ENCODE measurements around the gene STK33.

STK33 gene

GRCh38 chr11:8574798-8575197, 19.2 kb downstream of the STK33 start:
- Histone ChIP-seq H2AFZ (ENCODE audit: low read length) (no peak overlapping the region), H3K4me3 (ENCODE audit: low read depth, low read length, poor library complexity, severe bottlenecking) (no peak overlapping the region)
- no peak for TF ChIP-seq EZH2 (IDR thresholded peaks at IDR 0.05; ENCODE audit: borderline replicate concordance, low read length)

GRCh38 chr11:8573777-8574176, 20.3 kb downstream of the STK33 start:
- H3K79me2 ChIP-seq (ENCODE audit: insufficient read depth, low read length) = no peaks in the 10 kb centered on the region
- H3K36me3 ChIP-seq (ENCODE audit: insufficient read depth, low read length) = no peaks in the 10 kb centered on the region
- no peak overlapping the region for H3K9ac ChIP-seq (ENCODE audit: low read length)
- no peak overlapping the region for H2AFZ ChIP-seq (ENCODE audit: low read length)
- H3K4me2 ChIP-seq (ENCODE audit: low read length) = no peak overlapping the region
- no peaks in the 10 kb centered on the region for H3K27me3 ChIP-seq (ENCODE audit: insufficient read depth, low read length)
- no peak overlapping the region for H3K27ac ChIP-seq (ENCODE audit: low read depth, low read length, poor library complexity, severe bottlenecking)
- no peaks in the 10 kb centered on the region for H3K9me2 ChIP-seq (ENCODE audit: low read depth, low read length)
- H3K9me3 ChIP-seq (ENCODE audit: low read length) = 0 out of 2 replicates have a peak, but pooled peaks cover 2% of the 10 kb centered on the region
- H3K4me3 ChIP-seq (ENCODE audit: low read depth, low read length, poor library complexity, severe bottlenecking) = no peak overlapping the region
- no peaks in the 10 kb centered on the region for H3F3A ChIP-seq (ENCODE audit: insufficient read depth, low read length)
- no peaks in the 10 kb centered on the region for H3K4me1 ChIP-seq (ENCODE audit: insufficient read depth, low read length, severe bottlenecking)
- TF ChIP-seq, protein P1, sequence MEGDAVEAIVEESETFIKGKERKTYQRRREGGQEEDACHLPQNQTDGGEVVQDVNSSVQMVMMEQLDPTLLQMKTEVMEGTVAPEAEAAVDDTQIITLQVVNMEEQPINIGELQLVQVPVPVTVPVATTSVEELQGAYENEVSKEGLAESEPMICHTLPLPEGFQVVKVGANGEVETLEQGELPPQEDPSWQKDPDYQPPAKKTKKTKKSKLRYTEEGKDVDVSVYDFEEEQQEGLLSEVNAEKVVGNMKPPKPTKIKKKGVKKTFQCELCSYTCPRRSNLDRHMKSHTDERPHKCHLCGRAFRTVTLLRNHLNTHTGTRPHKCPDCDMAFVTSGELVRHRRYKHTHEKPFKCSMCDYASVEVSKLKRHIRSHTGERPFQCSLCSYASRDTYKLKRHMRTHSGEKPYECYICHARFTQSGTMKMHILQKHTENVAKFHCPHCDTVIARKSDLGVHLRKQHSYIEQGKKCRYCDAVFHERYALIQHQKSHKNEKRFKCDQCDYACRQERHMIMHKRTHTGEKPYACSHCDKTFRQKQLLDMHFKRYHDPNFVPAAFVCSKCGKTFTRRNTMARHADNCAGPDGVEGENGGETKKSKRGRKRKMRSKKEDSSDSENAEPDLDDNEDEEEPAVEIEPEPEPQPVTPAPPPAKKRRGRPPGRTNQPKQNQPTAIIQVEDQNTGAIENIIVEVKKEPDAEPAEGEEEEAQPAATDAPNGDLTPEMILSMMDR (IDR thresholded peaks at IDR 0.05; ENCODE audit: low read length) = no peak
- TF ChIP-seq EZH2 (IDR thresholded peaks at IDR 0.05; ENCODE audit: borderline replicate concordance, low read length) = no peak
- no peaks in the 10 kb centered on the region for H4K20me1 ChIP-seq (ENCODE audit: insufficient read depth, low read length)

More at GRCh38 chr11:8574798-8575197, 19.2 kb downstream of the STK33 start:
- Histone ChIP-seq H3K36me3 (ENCODE audit: insufficient read depth, low read length) (no peaks in the 10 kb centered on the region), H3K9ac (ENCODE audit: low read length) (no peak overlapping the region), H4K20me1 (ENCODE audit: insufficient read depth, low read length) (no peaks in the 10 kb centered on the region), H3K9me2 (ENCODE audit: low read depth, low read length) (no peaks in the 10 kb centered on the region), H3K4me1 (ENCODE audit: insufficient read depth, low read length, severe bottlenecking) (no peaks in the 10 kb centered on the region), H3K79me2 (ENCODE audit: insufficient read depth, low read length) (no peaks in the 10 kb centered on the region), H3K27me3 (ENCODE audit: insufficient read depth, low read length) (no peaks in the 10 kb centered on the region), H3K4me2 (ENCODE audit: low read length) (no peak overlapping the region), H3F3A (ENCODE audit: insufficient read depth, low read length) (no peaks in the 10 kb centered on the region), H3K27ac (ENCODE audit: low read depth, low read length, poor library complexity, severe bottlenecking) (no peak overlapping the region), H3K9me3 (ENCODE audit: low read length) (0 out of 2 replicates have a peak, but pooled peaks cover 2% of the 10 kb centered on the region)

DNA sequence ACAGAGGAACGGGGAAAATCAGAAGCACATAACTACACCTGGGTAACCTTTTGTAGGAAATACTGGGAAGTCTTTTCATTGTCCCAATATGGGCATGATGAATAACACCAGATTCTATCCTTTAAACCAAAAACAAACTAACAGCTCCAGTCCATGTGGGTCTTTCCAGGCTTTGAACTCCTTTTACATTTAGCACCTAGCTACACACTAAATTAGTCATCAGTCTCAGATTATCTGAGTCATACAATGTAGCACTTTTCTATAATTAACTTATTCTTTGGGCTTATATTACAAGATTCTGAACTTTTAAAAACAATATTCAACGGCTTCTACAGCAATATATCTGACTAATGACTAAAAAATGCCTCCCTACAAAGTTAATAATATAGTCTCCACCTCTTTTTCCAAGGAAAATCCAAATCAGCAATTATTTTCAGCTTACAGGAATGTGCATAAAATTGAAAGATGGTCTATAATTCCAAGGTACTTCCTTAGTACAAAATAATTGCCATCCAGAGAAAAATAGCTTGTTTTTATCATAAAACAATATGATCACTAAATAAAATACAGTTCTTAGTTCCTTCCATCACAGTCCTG, 26.3 kb downstream of the STK33 start:
- Histone ChIP-seq H3K4me1 (ENCODE audit: insufficient read depth, low read length, severe bottlenecking) (no peaks in the 10 kb centered on the region), H3F3A (ENCODE audit: insufficient read depth, low read length) (no peaks in the 10 kb centered on the region), H3K9me3 (ENCODE audit: low read length) (no peaks in the 10 kb centered on the region), H2AFZ (ENCODE audit: low read length) (no peak overlapping the region), H3K27me3 (ENCODE audit: insufficient read depth, low read length) (no peaks in the 10 kb centered on the region), H4K20me1 (ENCODE audit: insufficient read depth, low read length) (no peaks in the 10 kb centered on the region), H3K27ac (ENCODE audit: low read depth, low read length, poor library complexity, severe bottlenecking) (no peak overlapping the region), H3K4me2 (ENCODE audit: low read length) (no peak overlapping the region), H3K4me3 (ENCODE audit: low read depth, low read length, poor library complexity, severe bottlenecking) (no peak overlapping the region), H3K9ac (ENCODE audit: low read length) (no peak overlapping the region), H3K36me3 (ENCODE audit: insufficient read depth, low read length) (no peaks in the 10 kb centered on the region), H3K79me2 (ENCODE audit: insufficient read depth, low read length) (no peaks in the 10 kb centered on the region), H3K9me2 (ENCODE audit: low read depth, low read length) (no peaks in the 10 kb centered on the region)
- TF ChIP-seq, protein P1 (IDR thresholded peaks at IDR 0.05; ENCODE audit: low read length) = no peak
- TF ChIP-seq EZH2 (IDR thresholded peaks at IDR 0.05; ENCODE audit: borderline replicate concordance, low read length) = no peak
